Ammon's horn (tissue), 1 donor: ENCODE data around the gene DCTPP1.

Experiments
- DNase-seq: peaks from one replicate; pipeline ENCODE4 v3.0.0-alpha.2; 2016; ENCODE audit warnings: low spot score

Gene DCTPP1

DNA sequence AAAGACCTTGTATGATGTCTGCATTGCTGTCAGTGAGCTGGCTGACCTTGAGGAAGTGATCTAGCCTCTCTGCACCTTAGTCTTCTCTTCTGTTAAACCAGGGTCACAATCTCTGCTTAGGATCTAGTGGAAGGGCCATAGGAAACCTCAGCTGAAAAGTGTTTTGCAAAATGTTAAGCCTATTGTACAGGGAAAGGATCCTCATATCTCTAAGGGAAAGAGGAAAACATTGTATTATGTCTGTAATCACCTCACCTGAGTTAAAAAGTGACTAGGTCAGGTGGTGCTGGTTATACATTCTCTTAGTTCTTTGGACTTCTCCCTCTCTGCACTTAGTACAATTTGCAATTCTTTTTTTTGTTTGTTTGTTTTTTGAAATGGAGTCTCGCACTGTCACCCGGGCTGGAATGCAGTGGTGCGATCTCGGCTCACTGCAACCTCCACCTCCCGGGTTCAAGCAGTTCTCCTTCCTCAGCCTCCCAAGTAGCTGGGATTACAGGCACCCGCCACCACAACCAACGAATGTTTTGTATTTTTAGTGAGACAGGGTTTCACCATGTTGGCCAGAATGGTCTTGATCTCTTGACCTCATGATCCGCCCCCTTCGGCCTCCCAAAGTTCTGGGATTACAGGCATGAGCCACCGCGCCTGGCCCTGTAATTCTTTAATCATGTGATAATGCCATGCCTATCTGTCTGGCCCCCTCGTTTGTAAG, 17.8 kb upstream of the DCTPP1 start:
- no peak for DNase-seq

DNA sequence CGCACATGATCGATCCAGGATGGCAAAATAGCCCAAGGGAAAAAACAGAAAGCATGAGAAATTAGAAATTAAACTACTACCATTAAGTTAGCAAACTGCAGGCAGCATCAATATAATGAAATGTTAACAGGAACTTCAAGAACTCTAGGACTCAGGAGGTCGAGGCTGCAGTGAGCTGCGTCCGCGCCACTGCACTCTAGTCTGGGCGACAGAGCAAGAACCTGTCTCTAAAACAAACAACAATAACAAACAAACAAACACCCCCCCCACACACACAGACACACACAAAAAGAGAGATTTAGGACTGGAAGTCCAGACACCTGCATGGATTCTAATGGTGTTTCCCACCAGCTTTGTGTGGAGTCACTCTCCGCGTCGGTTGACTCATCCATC, 16.4 kb upstream of the DCTPP1 start:
- DNase-seq: no peak

DNA sequence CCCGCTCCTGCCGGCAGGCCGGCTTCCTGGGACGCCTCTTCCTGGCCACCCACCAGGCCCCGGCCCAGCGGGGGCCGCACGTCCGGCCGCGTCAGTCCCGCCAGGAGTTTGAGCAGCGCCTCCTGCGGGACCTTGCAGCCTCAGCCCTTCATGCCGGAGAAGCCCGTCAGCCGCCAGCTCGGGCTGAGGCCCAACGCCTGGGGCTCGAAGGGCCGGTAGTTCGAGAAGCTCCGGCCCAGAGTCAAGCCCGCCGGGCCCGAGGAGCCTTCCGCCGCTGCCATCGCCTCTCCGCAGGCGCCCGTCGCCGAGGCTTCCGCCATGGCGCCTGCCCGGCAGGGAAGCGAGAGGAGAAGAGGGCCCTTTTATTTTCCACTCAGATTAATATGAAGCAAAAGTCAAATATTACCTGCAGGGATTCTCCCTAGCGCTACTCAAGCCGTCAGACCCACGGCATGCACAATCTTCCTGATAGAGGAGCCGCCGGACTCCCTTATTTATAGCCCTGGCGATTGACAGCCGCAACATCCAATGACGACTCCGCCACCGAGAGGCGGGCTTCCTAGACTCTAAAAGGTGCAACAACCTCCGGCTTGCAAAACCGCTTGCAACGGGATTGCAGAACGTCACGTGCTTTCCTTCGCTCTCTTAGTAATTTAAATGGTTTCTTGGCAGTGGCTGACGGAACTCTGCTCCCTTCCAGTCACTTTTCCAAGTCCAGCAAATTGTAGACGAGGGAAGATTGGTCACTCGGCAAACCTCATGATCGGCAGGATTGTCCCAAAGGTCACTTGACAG, 15.8 kb upstream of the DCTPP1 start, which contains the start of gene SEPHS2:
TSS of gene SEPHS2 (minus strand) at position 467 of the 795 bp plus-strand sequence. CDS start at position 320, 147 bp downstream.
- peak; percentile 97 for DNase-seq

DNA sequence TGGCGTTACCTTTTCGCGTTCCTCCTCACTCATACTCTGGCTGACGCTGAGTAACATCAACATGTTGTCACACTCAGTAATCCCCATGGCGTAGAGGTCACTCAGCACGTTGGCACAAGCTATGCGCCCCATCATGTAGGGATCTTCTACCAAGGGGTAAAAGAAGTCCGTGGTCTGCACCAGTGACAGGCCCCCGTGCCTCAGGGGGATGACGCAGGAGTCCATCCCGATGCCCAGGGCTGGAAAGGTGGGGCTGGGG, 15.2 kb upstream of the DCTPP1 start:
- no peak for DNase-seq

DNA sequence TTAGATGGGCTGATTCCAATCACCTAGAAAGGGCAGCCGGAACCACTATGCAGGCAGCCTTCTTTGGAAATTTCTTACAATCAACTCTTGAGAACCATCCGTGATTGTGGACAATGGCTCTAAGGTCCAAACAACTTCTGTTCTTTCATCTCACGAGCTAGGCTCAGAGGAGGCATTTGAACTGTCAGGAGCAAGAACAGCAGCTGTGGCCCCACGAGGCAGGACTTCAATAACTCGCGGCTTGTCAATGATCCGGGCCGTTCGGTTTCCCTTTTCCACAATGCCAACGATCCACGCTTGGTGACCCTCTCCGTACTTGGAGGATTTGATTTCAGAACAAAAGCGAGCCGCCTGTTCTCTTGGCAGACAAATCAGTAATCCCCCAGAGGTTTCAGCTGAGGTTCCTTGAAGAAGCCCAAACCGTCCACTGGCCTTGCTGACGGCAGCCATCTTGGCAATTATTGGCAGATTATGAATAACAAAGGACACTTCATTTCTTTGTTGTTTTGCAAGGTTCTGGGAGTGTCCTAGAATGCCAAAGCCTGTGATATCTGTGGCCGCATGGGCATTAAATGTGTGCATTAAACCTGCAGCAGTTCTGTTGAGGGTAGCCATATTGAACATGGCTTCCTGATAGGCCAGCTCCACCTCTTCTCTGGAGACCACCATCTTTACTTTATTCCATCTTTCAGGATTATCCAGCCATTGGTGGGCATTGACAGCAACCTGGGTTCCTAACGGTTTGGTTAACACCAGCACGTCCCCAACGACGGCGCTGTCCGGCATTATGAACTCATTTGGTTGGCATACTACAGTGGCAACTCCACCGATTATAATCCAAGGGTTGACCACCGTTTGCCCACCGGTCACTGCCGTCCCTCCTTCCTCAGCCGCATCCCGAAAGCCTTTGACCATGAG, 14.7 kb upstream of the DCTPP1 start:
- no peak for DNase-seq

- no peak for DNase-seq
Observed at GRCh38 chr16:30443631-30444030, 13.8 kb upstream of the DCTPP1 start.

- no peak for DNase-seq
Observed at GRCh38 chr16:30439720-30440348, 10.0 kb upstream of the DCTPP1 start.

GRCh38 chr16:30438835-30439234, 9.0 kb upstream of the DCTPP1 start:
- no peak for DNase-seq

GRCh38 chr16:30437511-30438046, 7.7 kb upstream of the DCTPP1 start:
- DNase-seq: no peak

- DNase-seq: no peak
Observed at GRCh38 chr16:30434852-30435251, 5.0 kb upstream of the DCTPP1 start.

- no peak for DNase-seq
Observed at GRCh38 chr16:30430428-30430970, 669 bp upstream of the DCTPP1 start.

- DNase-seq: no peak
Observed at GRCh38 chr16:30429418-30429677, 482 bp downstream of the DCTPP1 start.

- DNase-seq: no peak
Observed at GRCh38 chr16:30428055-30428454, 1.8 kb downstream of the DCTPP1 start.

DNA sequence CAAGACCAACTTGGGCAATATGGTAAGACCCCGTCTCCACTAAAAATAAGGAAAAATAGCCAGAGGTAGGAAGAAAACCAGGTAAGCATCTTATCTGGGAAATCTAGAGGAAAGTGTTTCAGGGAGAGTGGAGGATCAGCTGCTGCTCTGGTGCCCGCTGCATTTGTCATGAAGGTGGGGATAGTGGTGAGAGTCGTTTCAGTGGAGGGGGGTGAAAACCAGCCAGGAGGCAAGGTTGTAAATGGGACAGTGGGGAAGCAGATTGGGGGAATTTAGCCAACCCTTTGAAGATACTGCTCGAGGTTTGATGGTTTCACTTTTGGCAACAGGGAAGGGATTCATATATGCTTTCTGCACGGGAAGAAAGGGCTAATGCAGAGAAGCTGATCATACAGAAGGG, 8.8 kb downstream of the DCTPP1 start:
- no peak for DNase-seq

DNA sequence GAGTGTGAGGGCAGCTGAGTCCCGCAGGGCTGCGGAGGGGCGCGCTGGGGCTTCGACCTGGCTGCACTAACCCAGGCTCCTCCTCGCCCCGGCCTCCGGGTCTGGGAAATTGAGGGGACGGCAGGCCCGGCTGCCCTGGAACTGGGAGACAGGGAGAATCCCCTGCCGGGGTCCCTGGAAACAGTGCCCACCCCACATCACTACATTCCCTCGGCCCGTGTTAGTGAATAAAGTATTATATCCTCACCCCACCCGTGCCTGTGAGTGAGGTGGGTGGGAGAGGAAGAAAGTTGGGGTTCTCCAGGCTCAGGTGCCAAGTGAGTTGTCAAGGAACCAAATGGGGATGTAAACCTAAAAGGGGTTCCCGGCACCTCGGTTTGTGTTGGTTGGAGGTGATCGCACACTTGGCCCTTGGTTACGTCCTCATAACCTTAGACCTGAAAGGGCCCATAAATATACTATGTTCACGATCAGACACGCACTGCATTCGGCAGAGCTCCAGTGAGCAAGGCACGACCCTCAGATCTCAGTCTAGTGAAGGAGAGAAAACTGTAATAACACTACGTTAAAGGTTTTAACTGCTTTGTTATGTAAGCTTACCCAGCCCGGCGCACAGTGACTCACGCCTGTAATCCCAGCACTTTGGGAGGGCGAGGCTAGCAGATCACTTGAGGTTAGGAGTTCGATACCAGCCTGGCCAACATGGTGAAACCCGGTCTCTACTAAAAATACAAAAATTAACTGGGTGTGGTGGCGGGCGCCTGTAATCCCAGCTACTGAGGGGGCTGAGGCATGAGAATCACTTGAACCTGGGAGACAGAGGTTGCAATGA, 11.3 kb downstream of the DCTPP1 start:
- no peak for DNase-seq

GRCh38 chr16:30417529-30418349, 12.1 kb downstream of the DCTPP1 start:
- peak; percentile 89 for DNase-seq

DNA sequence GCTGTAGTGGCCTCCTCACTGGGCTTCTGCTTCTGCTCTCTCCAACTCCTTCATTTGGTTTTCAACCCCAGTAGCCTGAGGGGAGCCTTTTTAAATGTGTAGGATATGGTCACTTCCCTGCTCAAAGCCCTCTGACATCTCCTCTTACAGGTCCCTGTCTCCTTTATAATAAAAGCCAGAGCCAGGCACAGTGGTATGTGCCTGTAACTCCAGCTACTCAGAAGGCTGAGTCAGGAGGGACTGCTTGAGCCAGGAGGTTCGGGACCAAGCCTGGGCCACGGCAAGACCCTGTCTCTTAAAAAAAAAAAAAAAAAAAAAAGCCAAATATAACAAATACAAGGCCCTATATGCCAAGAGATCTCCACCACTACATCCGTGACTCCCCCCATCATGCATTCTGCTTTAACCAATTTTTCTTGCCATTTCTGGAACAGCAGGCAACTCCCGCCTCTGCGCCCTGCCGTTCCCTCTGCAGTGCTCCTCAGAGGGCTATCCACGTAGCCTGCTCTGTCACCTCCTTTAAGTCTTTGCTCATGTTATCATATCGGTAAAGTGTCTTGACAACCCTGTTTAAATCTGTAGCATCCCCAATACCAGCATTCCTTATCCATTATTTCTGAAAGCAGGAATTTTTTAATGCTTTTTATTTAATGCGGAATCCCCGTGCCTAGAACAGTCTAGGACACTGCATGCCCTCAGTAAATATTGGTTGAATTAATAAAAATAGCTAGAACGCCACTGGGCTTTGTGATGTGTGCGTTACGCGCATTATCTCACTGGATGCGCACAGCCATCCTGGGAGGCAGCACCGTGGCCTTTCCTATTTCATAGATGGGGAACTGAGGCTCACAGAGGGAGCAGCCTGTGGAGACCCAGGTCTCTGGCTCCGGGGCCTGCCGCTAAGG, 13.0 kb downstream of the DCTPP1 start:
- peak; percentile 24 for DNase-seq

GRCh38 chr16:30416047-30416603, 13.7 kb downstream of the DCTPP1 start:
- no peak for DNase-seq

GRCh38 chr16:30414159-30414558, 15.7 kb downstream of the DCTPP1 start:
- DNase-seq: no peak
